SK-N-SH (cell line): Measurements from ENCODE around the gene SLC25A24.

Source experiments
- CTCF ChIP-seq: fragments of 200-600 bp; sonication (generic); IDR thresholded peaks from 2 replicates; pipeline ENCODE4 v1.6.1; 2017; ENCODE audit warnings: antibody characterized with exemption, mild to moderate bottlenecking, moderate library complexity
- EP300 ChIP-seq, 2 experiments: IDR thresholded peaks; 2 replicates each; pipeline versions ENCODE4 v1.4.0 to v1.6.1; 2012; ENCODE audit warnings: borderline replicate concordance in 1 of 2, low read depth in 1 of 2, low read length in 1 of 2
- REST ChIP-seq: IDR thresholded peaks from 2 replicates; pipeline ENCODE4 v1.6.1; 2012; ENCODE audit warnings: mild to moderate bottlenecking, low read depth, low read length, moderate library complexity
- RFX5 ChIP-seq: IDR thresholded peaks from 2 replicates; pipeline ENCODE4 v1.6.1; 2012; ENCODE audit warnings: mild to moderate bottlenecking, improper control_type of control experiment, low read length
- TEAD4 ChIP-seq: IDR thresholded peaks from 2 replicates; pipeline ENCODE4 v1.4.0; 2012; ENCODE audit warnings: mild to moderate bottlenecking, borderline replicate concordance; ENCODE audit not compliant: insufficient read depth
- YY1 ChIP-seq: IDR thresholded peaks from 2 replicates; pipeline ENCODE4 v1.4.0; 2012; ENCODE audit warnings: low read depth, mild to moderate bottlenecking

GRCh38 chr1:108119500-108119899, 80.6 kb downstream of the SLC25A24 start:
- TF ChIP-seq TEAD4 (no peak), EP300 (IDR thresholded peaks at IDR 0.05; ENCODE audit: borderline replicate concordance in 1 of 2, low read depth in 1 of 2, low read length in 1 of 2) (no peak), REST (no peak), RFX5 (no peak), CTCF (no peak), YY1 (no peak)
